Skeletal muscle satellite cell (primary cell): ENCODE results near the gene EBI3.
"Not testable (repeated sequence)": the region's sequence is repeated elsewhere in the genome, so short reads cannot be mapped to it uniquely, and the experiment has no call there.

Source experiments
- H3K27me3 ChIP-seq: 2 replicates; pipeline ENCODE4 v1.7.0; 2013; ENCODE audit warnings: low read length; ENCODE audit not compliant: control insufficient read depth, insufficient read depth
- H3K36me3 ChIP-seq: 2 replicates; pipeline ENCODE4 v1.7.0; 2013; ENCODE audit warnings: mild to moderate bottlenecking, control low read depth, low read length; ENCODE audit not compliant: insufficient read depth
- H3K4me1 ChIP-seq: 2 replicates; pipeline ENCODE4 v1.7.0; 2013; ENCODE audit warnings: low read length; ENCODE audit not compliant: control insufficient read depth, insufficient read depth
- H3K4me2 ChIP-seq: 2 replicates; pipeline ENCODE4 v1.7.0; 2013; ENCODE audit warnings: mild to moderate bottlenecking, low read length
- H3K4me3 ChIP-seq: 2 replicates; pipeline ENCODE4 v1.7.0; 2013; ENCODE audit warnings: low read length
- H3K9ac ChIP-seq: 2 replicates; pipeline ENCODE4 v1.7.0; 2013; ENCODE audit warnings: mild to moderate bottlenecking, low read depth, low read length, moderate library complexity
- H3K9me3 ChIP-seq: replicated peaks from 2 replicates; pipeline ENCODE4 v1.7.0; 2013; ENCODE audit warnings: mild to moderate bottlenecking, control low read depth, low read length

Gene EBI3

GRCh38 chr19:4192537-4192936 is 36.8 kb upstream of the EBI3 start:
- not testable (repeated sequence) for H3K4me2 ChIP-seq, H3K9me3 ChIP-seq, H3K4me1 ChIP-seq, H3K36me3 ChIP-seq, H3K4me3 ChIP-seq, H3K9ac ChIP-seq
- peaks cover 24% of the 10 kb centered on the region for H3K27me3 ChIP-seq

GRCh38 chr19:4194353-4194752 is 35.0 kb upstream of the EBI3 start:
- no peak overlapping the region for H3K9ac ChIP-seq
- H3K4me2 ChIP-seq = no peak overlapping the region
- no peaks in the 10 kb centered on the region for H3K36me3 ChIP-seq
- no peaks in the 10 kb centered on the region for H3K9me3 ChIP-seq
- peaks cover 37% of the 10 kb centered on the region for H3K27me3 ChIP-seq
- H3K4me1 ChIP-seq = no peaks in the 10 kb centered on the region
- no peak overlapping the region for H3K4me3 ChIP-seq

GRCh38 chr19:4196009-4196408 is 33.3 kb upstream of the EBI3 start:
- no peaks in the 10 kb centered on the region for H3K4me1 ChIP-seq
- H3K9me3 ChIP-seq = no peaks in the 10 kb centered on the region
- H3K4me3 ChIP-seq = no peak overlapping the region
- no peak overlapping the region for H3K9ac ChIP-seq
- no peak overlapping the region for H3K4me2 ChIP-seq
- peaks cover 48% of the 10 kb centered on the region for H3K27me3 ChIP-seq
- H3K36me3 ChIP-seq = no peaks in the 10 kb centered on the region

GRCh38 chr19:4196587-4197148 is 32.7 kb upstream of the EBI3 start:
- Histone ChIP-seq H3K4me2 (no peak overlapping the region), H3K4me3 (no peak overlapping the region), H3K27me3 (peaks cover 54% of the 10 kb centered on the region), H3K9ac (no peak overlapping the region), H3K9me3 (no peaks in the 10 kb centered on the region), H3K36me3 (no peaks in the 10 kb centered on the region), H3K4me1 (no peaks in the 10 kb centered on the region)

GRCh38 chr19:4197228-4197624 is 32.1 kb upstream of the EBI3 start:
- Histone ChIP-seq H3K4me3 (no peak overlapping the region), H3K27me3 (peaks cover 57% of the 10 kb centered on the region), H3K9me3 (no peaks in the 10 kb centered on the region), H3K9ac (no peak overlapping the region), H3K4me2 (no peak overlapping the region), H3K36me3 (no peaks in the 10 kb centered on the region), H3K4me1 (no peaks in the 10 kb centered on the region)

GRCh38 chr19:4197625-4198466 is 31.5 kb upstream of the EBI3 start:
- H3K4me2 ChIP-seq = no peak overlapping the region
- H3K27me3 ChIP-seq = peaks cover 57% of the 10 kb centered on the region
- H3K4me3 ChIP-seq = no peak overlapping the region
- H3K36me3 ChIP-seq = no peaks in the 10 kb centered on the region
- H3K4me1 ChIP-seq = no peaks in the 10 kb centered on the region
- no peaks in the 10 kb centered on the region for H3K9me3 ChIP-seq
- no peak overlapping the region for H3K9ac ChIP-seq

GRCh38 chr19:4198467-4199126 is 30.7 kb upstream of the EBI3 start:
- Histone ChIP-seq H3K4me1 (no peaks in the 10 kb centered on the region), H3K27me3 (peaks cover 57% of the 10 kb centered on the region), H3K9me3 (no peaks in the 10 kb centered on the region), H3K36me3 (no peaks in the 10 kb centered on the region), H3K4me2 (no peak overlapping the region), H3K9ac (no peak overlapping the region), H3K4me3 (no peak overlapping the region)

- Histone ChIP-seq H3K4me3 (no peak overlapping the region), H3K9ac (no peak overlapping the region), H3K4me2 (no peak overlapping the region), H3K4me1 (no peaks in the 10 kb centered on the region), H3K9me3 (no peaks in the 10 kb centered on the region), H3K27me3 (peaks cover 48% of the 10 kb centered on the region), H3K36me3 (no peaks in the 10 kb centered on the region)
These were observed 29.5 kb upstream of the EBI3 start for GRCh38 chr19:4199699-4200293.

- no peak overlapping the region for H3K9ac ChIP-seq
- H3K27me3 ChIP-seq = peaks cover 39% of the 10 kb centered on the region
- H3K36me3 ChIP-seq = no peaks in the 10 kb centered on the region
These were observed 28.3 kb upstream of the EBI3 start for GRCh38 chr19:4200940-4201542.

GRCh38 chr19:4201798-4202197 is 27.5 kb upstream of the EBI3 start:
- H3K9me3 ChIP-seq = no peaks in the 10 kb centered on the region
- no peak overlapping the region for H3K4me3 ChIP-seq
- no peaks in the 10 kb centered on the region for H3K36me3 ChIP-seq
- H3K4me1 ChIP-seq = no peaks in the 10 kb centered on the region
- no peak overlapping the region for H3K4me2 ChIP-seq
- H3K27me3 ChIP-seq = peaks cover 39% of the 10 kb centered on the region
- no peak overlapping the region for H3K9ac ChIP-seq

More at GRCh38 chr19:4200940-4201542, 28.3 kb upstream of the EBI3 start:
- Histone ChIP-seq H3K4me2 (no peak overlapping the region), H3K4me3 (no peak overlapping the region), H3K9me3 (no peaks in the 10 kb centered on the region), H3K4me1 (no peaks in the 10 kb centered on the region)

GRCh38 chr19:4206818-4207484 is 22.4 kb upstream of the EBI3 start:
- Histone ChIP-seq H3K9me3 (no peaks in the 10 kb centered on the region), H3K4me3 (no peak overlapping the region), H3K9ac (no peak overlapping the region), H3K4me1 (peaks cover 5% of the 10 kb centered on the region), H3K4me2 (no peak overlapping the region), H3K36me3 (no peaks in the 10 kb centered on the region), H3K27me3 (peaks cover under 1% of the 10 kb centered on the region)
